HuH-7.5 (cell line): ENCODE results near the gene ZNF407.

ENCODE experiments used
- DNase-seq: peaks from one replicate; pipeline ENCODE4 v3.0.0; 2011; ENCODE audit warnings: low spot score

Gene ZNF407

GRCh38 chr18:74679006-74679678 lies 81.5 kb downstream of the ZNF407 start:
- no peak for DNase-seq

GRCh38 chr18:74679679-74680076 lies 82.0 kb downstream of the ZNF407 start:
- DNase-seq: no peak

GRCh38 chr18:74682141-74682990 lies 84.7 kb downstream of the ZNF407 start:
- DNase-seq: no peak

- DNase-seq: no peak
Measured at GRCh38 chr18:74682991-74683297, 85.3 kb downstream of the ZNF407 start.

- DNase-seq: no peak
Measured at GRCh38 chr18:74683573-74683972, 85.9 kb downstream of the ZNF407 start.

GRCh38 chr18:74689251-74689650 lies 91.6 kb downstream of the ZNF407 start:
- DNase-seq: no peak

- DNase-seq: no peak
Measured at GRCh38 chr18:74692367-74693013, 94.8 kb downstream of the ZNF407 start.

- DNase-seq: no peak
Measured at GRCh38 chr18:74694436-74694835, 96.8 kb downstream of the ZNF407 start.

GRCh38 chr18:74695170-74695569 lies 97.5 kb downstream of the ZNF407 start:
- DNase-seq: no peak

- DNase-seq: no peak
Measured at GRCh38 chr18:74698881-74699280, 101.2 kb downstream of the ZNF407 start.

GRCh38 chr18:74699455-74699854 lies 101.8 kb downstream of the ZNF407 start:
- DNase-seq: no peak

- no peak for DNase-seq
Measured at GRCh38 chr18:74702950-74703349, 105.3 kb downstream of the ZNF407 start.

GRCh38 chr18:74708169-74708568 lies 110.5 kb downstream of the ZNF407 start:
- DNase-seq: no peak

- no peak for DNase-seq
Measured at GRCh38 chr18:74709452-74709851, 111.8 kb downstream of the ZNF407 start.

GRCh38 chr18:74714120-74714519 lies 116.5 kb downstream of the ZNF407 start:
- no peak for DNase-seq

- no peak for DNase-seq
Measured at GRCh38 chr18:74714791-74715190, 117.1 kb downstream of the ZNF407 start.

- no peak for DNase-seq
Measured at GRCh38 chr18:74715306-74715705, 117.6 kb downstream of the ZNF407 start.

- DNase-seq: no peak
Measured at GRCh38 chr18:74715865-74716712, 118.4 kb downstream of the ZNF407 start.

GRCh38 chr18:74718312-74718711 lies 120.6 kb downstream of the ZNF407 start:
- DNase-seq: no peak

GRCh38 chr18:74722237-74722636 lies 124.6 kb downstream of the ZNF407 start:
- DNase-seq: no peak

- DNase-seq: no peak
Measured at GRCh38 chr18:74724186-74724585, 126.5 kb downstream of the ZNF407 start.

- DNase-seq: no peak
Measured at GRCh38 chr18:74725690-74726089, 128.0 kb downstream of the ZNF407 start.
